ENCODE measurements around the gene ADGRG3.

The ADGRG3 gene

GRCh38 chr16:57721356-57722209 lies 53.5 kb downstream of the ADGRG3 start:
- no peak overlapping the region for H3K4me3 ChIP-seq (ENCODE audit: low read length)
- DNase-seq (ENCODE audit: low read depth): no peak
- no peak for TF ChIP-seq CTCF (conservative IDR thresholded peaks at IDR 0.05; ENCODE audit: low read length)

GRCh38 chr16:57722210-57722499 lies 54.0 kb downstream of the ADGRG3 start:
- no peak overlapping the region for H3K4me3 ChIP-seq (ENCODE audit: low read length)
- no peak for DNase-seq (ENCODE audit: low read depth)
- no peak for TF ChIP-seq CTCF (conservative IDR thresholded peaks at IDR 0.05; ENCODE audit: low read length)

DNA sequence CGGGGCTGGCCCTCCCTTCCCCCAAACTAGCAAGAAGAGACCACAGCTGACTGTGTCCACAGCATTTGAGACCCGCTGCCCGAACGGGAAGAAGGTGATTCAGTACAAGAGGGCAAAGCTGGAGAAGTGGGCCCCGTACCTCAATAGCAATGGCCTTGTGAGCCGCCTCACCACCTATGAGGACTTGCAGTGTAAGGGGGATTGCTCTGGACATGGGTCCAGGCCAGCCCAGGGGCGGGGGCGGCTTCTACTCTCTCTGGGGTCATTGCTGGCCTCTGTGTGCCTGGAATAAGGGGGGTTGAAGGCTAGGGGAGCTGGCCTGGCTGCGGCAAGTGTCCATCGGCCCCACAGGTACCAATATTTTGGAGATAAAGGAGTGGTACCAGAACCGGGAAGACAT lies 54.5 kb downstream of the ADGRG3 start:
- no peak for DNase-seq (ENCODE audit: low read depth)
- no peak overlapping the region for H3K4me3 ChIP-seq (ENCODE audit: low read length)
- TF ChIP-seq CTCF (conservative IDR thresholded peaks at IDR 0.05; ENCODE audit: low read length): no peak

DNA sequence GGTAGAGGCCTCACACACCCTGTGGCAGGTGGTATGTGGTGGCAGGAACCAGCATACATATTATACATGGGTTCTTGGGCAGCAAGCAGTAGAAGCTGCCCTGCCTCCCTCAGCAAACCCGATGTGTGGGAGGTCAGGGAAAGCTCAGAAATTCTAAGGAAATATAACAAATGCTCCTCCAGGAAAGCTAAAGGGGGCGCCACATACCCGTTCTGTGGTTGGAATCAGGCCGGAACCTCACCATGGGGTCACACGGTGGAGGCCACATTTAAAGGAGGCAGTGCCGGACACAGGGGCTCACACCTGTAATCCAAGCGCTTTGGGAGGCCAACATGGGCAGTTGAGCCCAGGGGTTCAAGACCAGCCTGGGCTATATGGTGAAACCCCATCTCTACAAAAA lies 55.1 kb downstream of the ADGRG3 start:
- no peak for DNase-seq (ENCODE audit: low read depth)
- TF ChIP-seq CTCF (conservative IDR thresholded peaks at IDR 0.05; ENCODE audit: low read length): 0 out of 2 replicates have a peak, but pooled peaks have one; percentile 2

DNA sequence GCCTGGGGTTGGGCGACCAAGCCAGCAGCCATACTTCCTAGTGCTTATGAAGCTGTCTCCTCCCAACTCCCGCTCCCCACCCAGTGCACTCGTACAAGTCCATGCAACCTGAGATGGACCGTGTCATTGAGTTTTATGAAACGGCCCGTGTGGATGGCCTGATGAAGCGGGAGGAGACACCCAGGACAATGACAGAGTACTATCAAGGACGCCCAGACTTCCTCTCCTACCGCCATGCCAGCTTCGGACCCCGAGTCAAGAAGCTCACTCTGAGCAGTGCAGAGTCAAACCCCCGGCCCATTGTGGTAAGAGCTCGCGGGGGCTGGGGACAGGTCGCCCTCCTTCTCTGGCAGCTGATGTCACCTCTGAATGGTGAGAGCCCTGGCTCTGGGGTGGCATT lies 56.4 kb downstream of the ADGRG3 start:
- no peak for DNase-seq (ENCODE audit: low read depth)
- no peak for TF ChIP-seq CTCF (conservative IDR thresholded peaks at IDR 0.05; ENCODE audit: low read length)
- no peak overlapping the region for H3K4me3 ChIP-seq (ENCODE audit: low read length)

More for the DNA sequence above, 55.1 kb downstream of the ADGRG3 start:
- H3K4me3 ChIP-seq (ENCODE audit: low read length): no peak overlapping the region

DNA sequence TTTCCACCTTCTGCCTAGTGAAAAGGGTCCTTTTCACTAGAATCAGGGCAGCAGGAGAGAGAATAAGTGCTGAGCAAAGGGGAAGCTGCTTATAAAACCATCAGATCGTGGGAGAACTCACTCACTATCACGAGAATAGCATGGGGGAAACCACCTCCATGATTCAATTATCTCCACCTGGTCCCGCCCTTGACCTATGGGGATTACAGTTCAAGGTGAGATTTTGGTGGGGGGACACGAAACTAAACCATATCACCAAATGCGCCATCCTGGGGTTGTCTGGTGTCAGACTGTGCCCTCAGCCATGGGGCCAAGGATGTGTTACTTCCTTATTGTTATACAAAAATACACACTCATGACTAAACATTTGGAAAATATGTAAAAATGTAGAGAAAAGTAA lies 57.0 kb downstream of the ADGRG3 start:
- H3K4me3 ChIP-seq (ENCODE audit: low read length): no peak overlapping the region
- no peak for TF ChIP-seq CTCF (conservative IDR thresholded peaks at IDR 0.05; ENCODE audit: low read length)
- DNase-seq (ENCODE audit: low read depth): no peak

DNA sequence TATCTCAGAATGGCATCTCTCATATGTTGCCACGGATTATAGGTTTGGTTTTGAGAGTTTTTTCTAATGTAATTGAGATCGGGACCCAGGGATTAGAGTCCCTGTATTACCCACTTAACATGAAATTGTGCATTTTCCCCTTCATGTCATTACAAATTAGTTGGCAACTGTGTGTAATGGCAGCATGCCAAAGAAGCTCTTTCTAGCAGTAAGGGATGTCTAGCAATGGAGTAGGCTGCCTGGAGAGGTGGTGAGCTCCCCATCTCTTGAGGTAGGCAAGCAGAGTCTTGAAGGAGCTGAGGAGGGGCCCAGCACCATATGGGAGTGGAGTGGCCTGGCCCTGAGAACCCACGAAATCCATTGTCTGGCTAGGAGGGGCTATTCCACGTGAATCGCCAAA lies 57.4 kb downstream of the ADGRG3 start:
- no peak overlapping the region for H3K4me3 ChIP-seq (ENCODE audit: low read length)
- no peak for DNase-seq (ENCODE audit: low read depth)
- TF ChIP-seq CTCF (conservative IDR thresholded peaks at IDR 0.05; ENCODE audit: low read length): no peak
